Mesendoderm (in vitro differentiated cells): ENCODE results near the gene MEF2C.

Source experiments
- DNase-seq: peaks from one replicate; pipeline ENCODE4 v3.0.0; 2013
- H2AK5ac ChIP-seq: 2 replicates; pipeline ENCODE4 v1.6.1; 2013; ENCODE audit warnings: low read length, inconsistent platforms
- H2BK120ac ChIP-seq: 2 replicates; pipeline ENCODE4 v1.6.1; 2013; ENCODE audit warnings: low read depth, mild to moderate bottlenecking, low read length, moderate library complexity, mixed read lengths
- H2BK15ac ChIP-seq: replicated peaks from 2 replicates; pipeline ENCODE4 v1.6.1; 2013; ENCODE audit warnings: low read depth, mild to moderate bottlenecking, moderate library complexity
- H2BK5ac ChIP-seq: 2 replicates; pipeline ENCODE4 v1.6.1; 2013; ENCODE audit warnings: low read length, inconsistent platforms
- H3K18ac ChIP-seq: 2 replicates; pipeline ENCODE4 v1.6.1; 2013; ENCODE audit warnings: mild to moderate bottlenecking, low read length, mixed read lengths
- H3K23ac ChIP-seq: one replicate; pipeline ENCODE4 v1.6.1; 2013; ENCODE audit warnings: low read length
- H3K27ac ChIP-seq: 2 replicates; pipeline ENCODE4 v1.5.1; 2013; ENCODE audit warnings: low read depth, mild to moderate bottlenecking, inconsistent platforms, low read length, moderate library complexity
- H3K27me3 ChIP-seq: 2 replicates; pipeline ENCODE4 v1.6.1; 2013; ENCODE audit warnings: low read length, control low read depth, mild to moderate bottlenecking, inconsistent platforms; ENCODE audit not compliant: insufficient read depth, poor library complexity
- H3K36me3 ChIP-seq: 2 replicates; pipeline ENCODE4 v1.6.1; 2013; ENCODE audit warnings: low read length, inconsistent platforms; ENCODE audit not compliant: control insufficient read depth, insufficient read depth
- H3K4ac ChIP-seq: one replicate; pipeline ENCODE4 v1.6.1; 2013; ENCODE audit warnings: low read depth, mild to moderate bottlenecking, low read length, moderate library complexity
- H3K4me1 ChIP-seq: 2 replicates; pipeline ENCODE4 v1.6.1; 2013; ENCODE audit warnings: low read depth, low read length, inconsistent platforms; ENCODE audit not compliant: control insufficient read depth
- H3K4me2 ChIP-seq: 2 replicates; pipeline ENCODE4 v1.6.1; 2013; ENCODE audit warnings: low read length
- H3K4me3 ChIP-seq: 2 replicates; pipeline ENCODE4 v1.5.1; 2013; ENCODE audit warnings: mild to moderate bottlenecking, low read length
- H3K56ac ChIP-seq: one replicate; pipeline ENCODE4 v1.6.1; 2013; ENCODE audit warnings: low read length
- H3K79me1 ChIP-seq: 2 replicates; pipeline ENCODE4 v1.6.1; 2013; ENCODE audit warnings: low read length, inconsistent platforms
- H3K79me2 ChIP-seq: 2 replicates; pipeline ENCODE4 v1.6.1; 2013; ENCODE audit warnings: mild to moderate bottlenecking, low read length; ENCODE audit not compliant: control insufficient read depth, insufficient read depth
- H3K9ac ChIP-seq: 2 replicates; pipeline ENCODE4 v1.6.1; 2013; ENCODE audit warnings: low read length, inconsistent platforms
- H4K5ac ChIP-seq: one replicate; pipeline ENCODE4 v1.6.1; 2013; ENCODE audit warnings: low read length
- H4K8ac ChIP-seq: one replicate; pipeline ENCODE4 v1.6.1; 2013; ENCODE audit warnings: low read depth, mild to moderate bottlenecking, control low read depth, low read length, moderate library complexity
- WGBS: extraction: QIAGEN DNeasy Blood & Tissue Kit; methylation state at CpG from one replicate; pipeline ENCODE4 v1.1.7; 2013; ENCODE audit warnings: low lambda C conversion rate, missing lambda C conversion rate; ENCODE audit not compliant: insufficient coverage; ENCODE audit errors: extremely low coverage; 5-methylcytosine and 5-hydroxymethylcytosine counted together

The MEF2C gene

DNA sequence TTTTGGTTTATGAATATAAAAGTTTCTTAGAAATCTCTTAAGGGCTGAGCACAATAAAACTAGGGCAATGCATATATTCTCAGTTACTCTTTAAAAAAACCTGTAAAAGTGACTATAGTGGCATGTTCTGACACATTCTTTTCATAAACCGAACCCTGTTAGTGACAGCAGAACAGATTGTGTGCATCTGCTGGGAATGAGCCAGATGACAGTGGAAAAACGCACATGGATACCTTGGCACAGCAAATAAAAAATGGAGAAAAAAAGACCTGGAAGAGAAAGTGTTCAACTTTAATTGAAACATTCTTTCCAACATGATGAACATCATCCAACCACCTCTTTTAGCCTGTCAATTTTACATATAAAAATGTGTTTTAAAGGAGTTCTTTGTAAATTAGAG is 12.7 kb downstream of the MEF2C start:
- no peaks in the 10 kb centered on the region for H3K79me2 ChIP-seq
- H3K4ac ChIP-seq: no peak overlapping the region
- H3K18ac ChIP-seq: no peak overlapping the region
- no peak overlapping the region for H3K4me3 ChIP-seq
- H3K79me1 ChIP-seq: no peaks in the 10 kb centered on the region
- no peak overlapping the region for H3K4me2 ChIP-seq
- H3K36me3 ChIP-seq: no peaks in the 10 kb centered on the region
- H2AK5ac ChIP-seq: no peak overlapping the region
- no peak overlapping the region for H3K27ac ChIP-seq
- no CpG with 5 or more reads among the region's 2 CpGs for WGBS
- no peaks in the 10 kb centered on the region for H3K27me3 ChIP-seq
- H3K23ac ChIP-seq: no peak overlapping the region
- H4K8ac ChIP-seq: no peak overlapping the region
- no peak overlapping the region for H2BK120ac ChIP-seq
- no peak overlapping the region for H2BK5ac ChIP-seq
- no peak for DNase-seq
- no peak overlapping the region for H2BK15ac ChIP-seq
- no peak overlapping the region for H3K56ac ChIP-seq
- no peaks in the 10 kb centered on the region for H3K4me1 ChIP-seq
- H4K5ac ChIP-seq: no peak overlapping the region
- no peak overlapping the region for H3K9ac ChIP-seq

DNA sequence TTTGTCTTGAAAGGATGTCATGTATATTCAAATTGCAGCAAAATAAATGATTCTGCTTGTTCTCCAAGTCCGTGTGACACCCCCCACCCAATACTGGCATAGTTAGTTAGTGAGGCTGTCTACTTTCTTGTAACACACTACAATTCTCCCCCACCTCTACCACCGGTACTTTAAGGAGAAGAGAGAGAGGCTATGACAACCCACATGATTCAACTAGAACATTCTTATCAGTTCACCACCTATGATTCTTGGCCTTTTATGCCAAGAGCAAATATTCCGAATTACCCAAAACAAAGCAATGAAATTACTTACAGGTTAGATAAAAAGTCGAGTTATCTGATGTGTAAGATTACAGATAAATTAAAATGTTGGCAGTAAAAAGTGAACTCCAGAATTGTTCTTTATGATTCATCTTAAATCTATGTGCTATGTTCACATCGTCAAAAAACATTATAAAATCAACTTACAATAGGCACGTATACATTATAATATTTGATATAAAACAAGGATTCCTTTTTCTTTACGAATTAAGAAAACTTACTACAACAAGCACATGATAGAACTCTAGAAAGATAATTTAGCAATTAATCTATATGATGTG is 14.4 kb downstream of the MEF2C start:
- no peak overlapping the region for H2BK120ac ChIP-seq
- no peak overlapping the region for H4K5ac ChIP-seq
- H3K18ac ChIP-seq: no peak overlapping the region
- no peak overlapping the region for H3K27ac ChIP-seq
- H2AK5ac ChIP-seq: no peak overlapping the region
- H4K8ac ChIP-seq: no peak overlapping the region
- no peak overlapping the region for H3K4ac ChIP-seq
- H3K56ac ChIP-seq: no peak overlapping the region
- H3K27me3 ChIP-seq: no peaks in the 10 kb centered on the region
- H3K4me2 ChIP-seq: no peak overlapping the region
- no peak overlapping the region for H3K4me3 ChIP-seq
- WGBS: no CpG with 5 or more reads among the region's 7 CpGs
- no peak overlapping the region for H2BK15ac ChIP-seq
- no peaks in the 10 kb centered on the region for H3K79me2 ChIP-seq
- no peaks in the 10 kb centered on the region for H3K36me3 ChIP-seq
- H3K79me1 ChIP-seq: no peaks in the 10 kb centered on the region
- no peak overlapping the region for H2BK5ac ChIP-seq
- no peak overlapping the region for H3K9ac ChIP-seq
- no peak overlapping the region for H3K23ac ChIP-seq
- no peak for DNase-seq
- H3K4me1 ChIP-seq: no peaks in the 10 kb centered on the region

DNA sequence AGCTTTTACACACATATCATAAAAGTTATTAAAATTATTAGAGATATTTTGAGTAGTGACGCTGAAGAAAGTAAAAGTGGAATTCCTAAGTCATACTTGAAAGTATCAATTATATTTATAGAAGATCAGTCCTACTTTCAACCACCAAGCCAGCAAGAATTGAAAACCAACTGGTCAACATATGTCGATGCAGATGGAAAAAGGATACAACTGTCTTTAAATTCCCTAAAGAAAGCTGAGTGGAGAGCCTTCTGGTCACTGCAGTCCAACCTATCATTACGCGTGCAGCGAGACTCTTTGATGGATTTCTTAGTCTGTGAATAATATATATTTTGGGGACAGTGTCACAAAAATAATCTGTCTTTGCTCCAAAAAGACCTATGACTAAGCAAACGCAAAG is 15.3 kb downstream of the MEF2C start:
- no peak overlapping the region for H2BK5ac ChIP-seq
- H3K36me3 ChIP-seq: no peaks in the 10 kb centered on the region
- H4K5ac ChIP-seq: no peak overlapping the region
- H3K79me1 ChIP-seq: no peaks in the 10 kb centered on the region
- no peaks in the 10 kb centered on the region for H3K79me2 ChIP-seq
- DNase-seq: no peak
- H3K56ac ChIP-seq: no peak overlapping the region
- H3K4ac ChIP-seq: no peak overlapping the region
- no peaks in the 10 kb centered on the region for H3K27me3 ChIP-seq
- H3K18ac ChIP-seq: no peak overlapping the region
- no peak overlapping the region for H2BK15ac ChIP-seq
- no peak overlapping the region for H2AK5ac ChIP-seq
- no peak overlapping the region for H3K4me2 ChIP-seq
- H3K23ac ChIP-seq: no peak overlapping the region
- no peaks in the 10 kb centered on the region for H3K4me1 ChIP-seq
- no peak overlapping the region for H2BK120ac ChIP-seq
- H3K4me3 ChIP-seq: no peak overlapping the region
- no peak overlapping the region for H3K9ac ChIP-seq
- WGBS: no CpG with 5 or more reads among the region's 6 CpGs
- no peak overlapping the region for H3K27ac ChIP-seq
- no peak overlapping the region for H4K8ac ChIP-seq

DNA sequence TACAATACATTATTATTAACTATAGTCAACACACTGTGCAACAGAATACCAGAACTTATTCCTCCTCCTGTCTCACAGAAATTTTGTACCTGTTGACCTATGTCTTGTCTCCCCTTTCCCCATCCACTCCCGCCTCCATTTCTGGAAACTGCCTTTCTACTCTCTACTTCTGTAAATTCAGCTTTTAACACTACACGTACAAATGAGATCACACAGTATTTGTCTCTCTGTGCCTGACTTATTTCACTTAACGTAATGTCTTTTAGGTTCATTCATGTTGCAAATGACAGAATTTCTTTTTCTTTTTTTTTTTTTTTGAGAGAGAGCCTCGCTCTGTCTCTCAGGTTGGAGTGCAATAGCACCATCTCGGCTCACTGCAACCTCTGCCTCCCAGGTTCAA is 19.5 kb downstream of the MEF2C start:
- DNase-seq: no peak
- no peak overlapping the region for H2BK5ac ChIP-seq
- no peaks in the 10 kb centered on the region for H3K27me3 ChIP-seq
- no peak overlapping the region for H3K18ac ChIP-seq
- no peak overlapping the region for H2BK120ac ChIP-seq
- no peak overlapping the region for H3K4me2 ChIP-seq
- H2AK5ac ChIP-seq: no peak overlapping the region
- no peaks in the 10 kb centered on the region for H3K36me3 ChIP-seq
- no peaks in the 10 kb centered on the region for H3K4me1 ChIP-seq
- H3K23ac ChIP-seq: no peak overlapping the region
- H3K79me2 ChIP-seq: no peaks in the 10 kb centered on the region
- H4K8ac ChIP-seq: no peak overlapping the region
- H3K4ac ChIP-seq: no peak overlapping the region
- no peak overlapping the region for H3K9ac ChIP-seq
- no peak overlapping the region for H2BK15ac ChIP-seq
- H3K56ac ChIP-seq: no peak overlapping the region
- WGBS: no CpG with 5 or more reads among the region's 5 CpGs
- H4K5ac ChIP-seq: no peak overlapping the region
- no peaks in the 10 kb centered on the region for H3K79me1 ChIP-seq
- no peak overlapping the region for H3K27ac ChIP-seq
- no peak overlapping the region for H3K4me3 ChIP-seq

DNA sequence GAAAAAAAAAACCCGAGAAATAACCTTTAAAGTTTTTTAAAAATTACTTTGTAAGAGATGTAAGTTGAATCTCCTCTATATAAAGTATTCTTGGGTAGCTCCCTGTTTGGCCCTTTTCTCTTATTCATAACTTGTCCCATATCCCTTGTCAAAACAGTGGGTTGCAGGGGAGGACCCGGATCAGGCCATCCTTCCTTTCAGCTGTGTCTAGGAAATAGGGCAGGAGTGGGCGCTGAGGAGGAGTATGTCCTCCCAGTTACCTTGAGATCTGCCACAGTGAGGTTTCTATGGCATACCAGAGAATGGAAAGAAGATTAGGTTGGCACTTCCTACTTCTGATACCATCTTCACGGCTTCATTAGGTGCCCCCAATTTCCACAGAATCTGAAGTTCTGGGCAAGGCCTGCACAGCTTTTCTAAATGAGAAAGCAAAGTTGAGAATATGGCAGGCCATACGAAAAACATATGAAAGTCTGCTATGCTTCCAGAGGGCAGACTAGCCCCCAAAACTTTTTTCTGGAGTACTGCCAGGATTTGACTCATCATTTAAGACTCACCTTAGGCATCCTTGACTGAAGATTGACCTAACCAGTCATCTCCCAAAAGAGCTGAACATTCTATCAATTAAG is 20.3 kb downstream of the MEF2C start:
- H3K9ac ChIP-seq: no peak overlapping the region
- no peaks in the 10 kb centered on the region for H3K79me2 ChIP-seq
- no peak overlapping the region for H2BK15ac ChIP-seq
- no peaks in the 10 kb centered on the region for H3K27me3 ChIP-seq
- H3K4me2 ChIP-seq: no peak overlapping the region
- H3K4ac ChIP-seq: no peak overlapping the region
- no peak overlapping the region for H2BK5ac ChIP-seq
- no peak overlapping the region for H3K18ac ChIP-seq
- no peak overlapping the region for H3K27ac ChIP-seq
- no peak overlapping the region for H4K5ac ChIP-seq
- H3K56ac ChIP-seq: no peak overlapping the region
- no CpG with 5 or more reads among the region's 5 CpGs for WGBS
- no peak overlapping the region for H2BK120ac ChIP-seq
- DNase-seq: no peak
- no peak overlapping the region for H3K23ac ChIP-seq
- no peaks in the 10 kb centered on the region for H3K4me1 ChIP-seq
- H3K4me3 ChIP-seq: no peak overlapping the region
- no peak overlapping the region for H2AK5ac ChIP-seq
- H4K8ac ChIP-seq: no peak overlapping the region
- H3K36me3 ChIP-seq: no peaks in the 10 kb centered on the region
- H3K79me1 ChIP-seq: no peaks in the 10 kb centered on the region

DNA sequence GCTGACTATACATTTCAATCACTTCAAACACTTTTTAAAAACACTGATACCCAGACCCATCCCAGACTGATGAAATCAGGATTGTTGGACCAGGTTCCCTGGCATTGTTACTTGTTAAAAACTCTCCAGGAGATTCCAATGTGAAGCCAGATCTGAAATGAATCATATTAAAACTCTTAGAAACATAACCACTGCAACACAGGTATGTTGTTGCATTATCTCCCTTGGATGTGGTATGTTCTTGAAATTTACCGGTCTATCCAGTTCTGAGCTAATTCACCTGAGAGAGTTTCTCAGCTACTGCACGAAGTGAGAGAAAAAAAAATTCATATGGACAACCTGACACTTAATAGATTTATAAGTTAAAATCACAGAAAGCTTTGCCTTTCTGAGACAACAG is 21.8 kb downstream of the MEF2C start:
- H4K8ac ChIP-seq: no peak overlapping the region
- WGBS: no CpG with 5 or more reads among the region's 2 CpGs
- H3K27ac ChIP-seq: no peak overlapping the region
- H4K5ac ChIP-seq: no peak overlapping the region
- no peak overlapping the region for H3K4me2 ChIP-seq
- H3K36me3 ChIP-seq: no peaks in the 10 kb centered on the region
- H3K79me2 ChIP-seq: no peaks in the 10 kb centered on the region
- no peak overlapping the region for H3K56ac ChIP-seq
- no peak overlapping the region for H3K4me3 ChIP-seq
- no peak overlapping the region for H2BK5ac ChIP-seq
- no peak overlapping the region for H3K18ac ChIP-seq
- H3K4ac ChIP-seq: no peak overlapping the region
- no peak overlapping the region for H3K23ac ChIP-seq
- H3K9ac ChIP-seq: no peak overlapping the region
- H2AK5ac ChIP-seq: no peak overlapping the region
- no peaks in the 10 kb centered on the region for H3K79me1 ChIP-seq
- H2BK120ac ChIP-seq: no peak overlapping the region
- no peaks in the 10 kb centered on the region for H3K4me1 ChIP-seq
- H3K27me3 ChIP-seq: no peaks in the 10 kb centered on the region
- no peak overlapping the region for H2BK15ac ChIP-seq
- DNase-seq: no peak
